ENCODE results near the gene CSPG4.
"Not testable (repeated sequence)": the region's sequence is repeated elsewhere in the genome, so short reads cannot be mapped to it uniquely, and the experiment has no call there.

The CSPG4 gene

DNA sequence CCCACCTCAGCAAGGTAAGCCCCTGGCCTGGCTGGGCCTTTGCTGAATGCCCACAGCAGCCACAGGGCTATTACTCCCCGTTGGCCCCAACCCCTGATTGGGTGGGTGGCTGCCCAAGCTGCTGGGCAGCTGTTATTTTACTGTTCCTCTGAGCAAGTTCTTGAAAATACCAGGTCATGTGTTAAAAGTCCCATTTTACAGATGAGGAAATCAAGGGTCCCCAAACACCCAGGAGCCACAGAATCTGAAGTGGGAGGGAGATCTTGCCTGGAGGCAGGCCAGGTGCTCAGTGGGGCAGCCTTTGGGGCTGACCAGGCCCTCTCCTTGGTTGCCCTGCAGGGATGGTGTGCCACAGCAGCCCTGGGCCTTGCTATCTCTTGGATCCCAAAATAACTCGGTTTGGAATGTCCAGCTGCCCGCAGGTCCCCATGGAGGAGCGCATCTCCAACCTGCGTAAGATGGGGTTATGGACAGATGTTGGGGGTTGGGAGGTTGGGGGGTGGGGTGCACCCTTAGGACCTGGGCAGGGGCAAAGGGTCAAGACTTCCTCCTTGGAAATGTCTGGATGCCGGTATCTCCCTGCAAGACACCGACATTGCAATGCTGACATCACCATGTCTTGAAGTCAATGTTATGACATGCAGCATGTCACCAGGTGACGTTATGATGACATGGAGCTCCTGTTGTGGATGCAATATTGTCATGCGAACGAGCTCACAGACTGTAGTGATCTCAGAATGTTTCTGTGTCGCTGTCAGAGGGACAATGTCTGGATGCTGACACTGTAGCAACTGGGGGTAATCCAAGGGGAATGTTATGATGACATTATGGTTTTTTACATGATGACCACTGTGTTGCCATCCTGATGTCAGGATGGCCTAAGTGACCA is 13.3 kb upstream of the CSPG4 start:
- DNase-seq (ENCODE audit: low read depth): no peak
- H3K4me3 ChIP-seq (ENCODE audit: low read depth, low read length): no peak overlapping the region

DNA sequence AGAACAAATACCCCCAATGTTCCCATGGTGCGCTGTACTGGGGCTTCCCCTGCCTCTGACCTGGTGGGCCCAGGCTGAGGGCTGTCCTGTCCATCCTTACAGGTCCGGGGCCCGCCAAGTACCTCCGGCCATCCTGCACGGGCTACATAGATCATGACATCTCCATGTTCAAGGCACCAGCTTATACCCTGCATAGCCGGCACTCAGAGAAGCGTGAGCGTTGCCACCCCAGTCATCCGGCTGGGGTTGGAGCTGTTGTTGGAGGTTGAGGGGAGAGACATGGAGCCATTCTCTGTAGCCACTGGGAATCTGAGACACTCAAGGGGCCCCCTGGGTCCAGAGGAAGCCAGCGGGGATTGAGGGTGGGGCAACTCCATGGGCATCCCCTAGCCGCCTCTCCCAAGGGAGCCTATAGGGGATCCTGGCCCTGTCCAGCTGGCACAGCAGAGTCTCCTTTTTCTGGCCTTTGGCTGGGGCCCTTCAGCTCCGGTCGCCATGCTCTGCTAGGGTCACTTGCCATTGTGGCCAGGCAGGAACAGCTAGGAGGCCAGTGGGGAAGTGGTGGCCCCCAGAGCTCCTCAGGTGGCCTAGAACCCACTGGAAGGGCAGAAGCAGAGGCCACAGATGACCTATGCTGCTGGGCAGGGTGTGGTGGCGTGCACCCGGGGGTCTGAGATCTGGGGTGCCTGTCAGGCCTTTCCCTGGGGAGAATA is 12.5 kb upstream of the CSPG4 start:
- no peak for DNase-seq (ENCODE audit: low read depth)
- no peak overlapping the region for H3K4me3 ChIP-seq (ENCODE audit: low read depth, low read length)

DNA sequence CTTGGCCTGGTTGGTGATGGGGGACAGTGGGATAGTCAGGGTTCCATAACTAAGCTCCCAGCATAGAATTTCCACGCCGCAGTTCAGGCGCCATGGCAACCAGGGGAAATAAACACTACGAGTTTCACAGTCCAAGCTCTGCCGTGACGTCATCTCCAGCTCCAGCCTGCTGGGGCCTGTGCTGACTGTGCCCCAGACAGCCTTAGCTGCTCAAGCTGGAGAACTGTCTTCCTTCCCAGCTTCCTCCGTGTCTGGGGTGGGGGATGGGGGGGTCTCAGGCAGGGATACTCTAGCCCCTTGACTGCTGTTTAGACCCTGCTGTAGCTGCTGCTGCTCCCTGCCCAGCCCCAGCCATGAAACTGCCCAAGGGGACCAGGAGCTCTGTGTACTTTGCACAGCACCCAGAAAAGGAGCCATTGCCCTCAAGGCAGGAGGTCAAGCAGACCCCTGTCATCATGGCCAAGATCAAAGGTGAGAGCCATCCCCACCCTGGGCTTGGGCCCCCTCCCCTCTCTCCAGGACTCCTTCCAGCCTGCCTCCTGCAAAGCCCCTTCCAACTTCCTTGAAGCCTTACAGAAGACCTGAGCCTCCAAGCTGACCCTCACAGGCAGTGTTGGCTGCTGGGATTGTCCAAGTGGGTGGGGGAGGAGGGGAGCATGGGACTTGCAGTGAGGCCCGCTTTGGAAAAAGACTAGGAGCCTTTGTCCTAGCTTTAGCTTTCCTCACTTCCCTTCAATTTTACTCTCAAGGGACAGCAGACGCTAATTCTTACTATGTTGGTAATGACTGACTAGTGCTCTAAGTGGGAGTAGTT is 11.4 kb upstream of the CSPG4 start:
- H3K4me3 ChIP-seq (ENCODE audit: low read depth, low read length): no peak overlapping the region
- DNase-seq (ENCODE audit: low read depth): peak; percentile 77

DNA sequence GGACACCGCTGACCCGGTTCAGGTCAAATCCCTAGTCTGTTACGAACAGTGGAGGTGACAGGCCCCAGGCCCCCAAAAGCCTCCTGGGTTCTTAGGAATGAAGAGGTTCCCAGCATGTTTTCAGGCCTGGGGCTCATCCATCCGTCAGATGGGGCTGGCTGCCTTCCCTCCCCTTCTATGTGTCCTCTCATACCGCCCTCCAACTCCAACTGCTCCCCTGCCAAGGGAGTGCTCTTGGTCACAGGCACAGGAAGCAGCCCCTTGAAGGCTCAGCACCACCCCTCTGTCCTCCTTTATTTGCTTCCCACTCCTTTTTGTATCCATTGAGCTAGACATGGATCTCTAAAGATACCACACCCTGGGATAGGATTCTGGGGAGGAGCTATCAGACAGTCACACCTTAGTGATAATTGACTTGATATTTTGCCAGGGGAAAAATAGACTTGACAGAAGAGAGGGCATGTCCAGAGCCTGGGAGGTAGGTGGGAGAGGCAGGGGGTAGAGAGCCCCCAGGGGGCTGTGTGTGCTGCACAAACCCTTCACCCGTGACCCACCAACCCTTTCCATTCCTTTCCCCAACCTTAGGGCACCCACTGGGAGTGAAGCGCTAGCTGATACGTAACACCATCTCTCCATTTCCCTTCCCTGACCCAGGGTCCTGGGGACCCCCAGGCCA is 10.7 kb upstream of the CSPG4 start:
- no peak overlapping the region for H3K4me3 ChIP-seq (ENCODE audit: low read depth, low read length)
- DNase-seq (ENCODE audit: low read depth): no peak

DNA sequence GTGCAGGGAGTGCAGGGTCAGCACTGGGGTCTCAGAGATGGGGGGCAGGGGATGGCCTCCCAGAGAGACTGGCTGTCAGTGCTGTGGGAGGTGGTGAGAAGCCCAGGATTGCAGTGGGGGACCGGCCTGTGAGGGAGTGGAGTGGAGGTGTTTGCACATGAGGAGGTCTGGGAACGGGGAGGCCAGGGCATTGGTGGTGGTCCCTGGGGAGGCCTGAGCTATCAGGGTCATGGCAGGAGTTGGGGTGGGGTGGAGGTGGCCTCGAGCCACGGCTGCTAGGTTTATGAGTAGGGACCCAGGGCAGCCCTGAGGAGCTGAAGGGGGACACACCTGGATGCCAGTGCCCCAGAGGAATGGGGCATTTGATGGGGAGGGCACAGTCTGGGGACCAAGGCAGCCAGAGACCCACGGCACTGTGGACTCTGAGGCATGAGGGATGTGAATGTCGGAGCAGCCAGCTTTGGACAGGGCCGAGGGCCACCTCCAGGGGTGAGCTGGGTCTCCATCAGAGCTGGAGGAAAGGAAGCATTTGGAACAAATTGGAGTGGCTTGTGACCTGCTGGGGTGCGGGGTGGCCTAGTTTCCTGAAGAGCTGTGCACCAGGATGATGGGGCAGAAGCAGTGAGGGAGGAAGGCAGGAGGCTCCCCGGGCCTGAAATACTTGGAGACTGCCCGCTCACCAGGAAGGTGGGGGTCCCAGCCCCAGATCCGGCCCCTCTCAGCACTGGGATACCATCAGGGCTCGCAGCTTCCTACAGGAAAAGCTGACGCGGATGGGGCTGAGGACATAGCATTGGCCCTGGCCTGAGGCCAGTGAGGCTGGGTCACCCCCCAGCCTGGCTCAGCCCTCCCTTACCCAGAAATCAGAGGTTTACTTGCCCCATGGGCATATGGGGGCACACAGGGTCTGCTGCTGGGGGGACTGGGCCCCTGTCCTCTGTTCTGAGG is 9.5 kb upstream of the CSPG4 start:
- DNase-seq (ENCODE audit: low read depth): no peak
- H3K4me3 ChIP-seq (ENCODE audit: low read depth, low read length): no peak overlapping the region

DNA sequence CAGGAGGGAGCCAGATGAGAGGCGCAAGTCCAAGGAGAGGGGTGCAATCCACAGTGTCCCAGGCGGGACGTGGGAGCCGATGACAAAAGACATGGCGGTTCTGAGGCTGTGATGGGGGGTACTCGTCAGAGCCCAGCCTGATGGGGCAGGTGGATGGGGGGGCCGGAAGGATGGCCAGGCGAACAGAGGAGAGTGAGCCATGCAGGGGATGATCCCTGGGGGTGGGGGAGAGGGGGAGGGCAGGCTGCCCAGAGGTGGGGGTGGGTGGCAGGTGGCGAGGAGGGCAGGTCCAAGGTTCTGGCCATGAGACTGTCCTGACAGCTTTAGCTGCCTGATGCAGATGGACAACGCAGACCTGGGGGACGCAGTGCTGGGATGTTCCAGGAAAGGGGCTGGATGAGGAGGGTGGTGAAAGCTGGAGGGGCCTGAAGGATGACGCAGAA is 8.9 kb upstream of the CSPG4 start:
- no peak for DNase-seq (ENCODE audit: low read depth)
- H3K4me3 ChIP-seq (ENCODE audit: low read depth, low read length): no peak overlapping the region

DNA sequence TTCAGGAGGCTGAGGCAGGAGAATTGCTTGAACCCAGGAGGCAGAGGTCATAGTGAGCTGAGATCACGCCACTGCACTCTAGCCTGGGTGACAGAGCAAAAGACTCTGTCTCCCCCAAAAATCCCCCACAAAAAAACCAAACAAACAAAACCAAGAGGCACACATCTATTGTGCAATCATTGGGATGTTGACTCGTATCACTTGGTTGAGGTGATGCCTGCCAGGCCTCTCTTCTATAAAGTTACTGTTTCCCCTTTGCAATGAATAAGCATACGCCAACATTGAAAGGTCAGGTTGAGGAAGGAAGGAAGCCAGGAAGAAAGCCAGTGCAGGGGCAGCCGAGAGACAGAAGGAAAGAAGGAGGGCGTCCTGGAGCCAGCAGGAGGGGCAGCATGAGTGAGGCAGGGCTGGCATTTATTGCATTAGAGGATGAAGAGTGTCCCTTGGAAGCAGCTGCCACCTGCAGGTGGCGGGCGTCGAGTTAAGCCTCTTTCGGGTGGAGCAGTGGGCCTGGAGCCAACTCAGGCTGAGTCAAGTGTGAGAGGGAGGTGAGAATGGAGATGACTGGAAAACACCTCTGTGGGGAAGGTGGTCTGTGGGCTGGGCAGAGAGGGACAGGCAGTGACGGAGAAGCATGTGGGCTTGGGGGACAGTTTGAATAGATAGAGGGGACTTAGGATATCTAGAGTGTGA is 8.3 kb upstream of the CSPG4 start:
- no peak for DNase-seq (ENCODE audit: low read depth)

DNA sequence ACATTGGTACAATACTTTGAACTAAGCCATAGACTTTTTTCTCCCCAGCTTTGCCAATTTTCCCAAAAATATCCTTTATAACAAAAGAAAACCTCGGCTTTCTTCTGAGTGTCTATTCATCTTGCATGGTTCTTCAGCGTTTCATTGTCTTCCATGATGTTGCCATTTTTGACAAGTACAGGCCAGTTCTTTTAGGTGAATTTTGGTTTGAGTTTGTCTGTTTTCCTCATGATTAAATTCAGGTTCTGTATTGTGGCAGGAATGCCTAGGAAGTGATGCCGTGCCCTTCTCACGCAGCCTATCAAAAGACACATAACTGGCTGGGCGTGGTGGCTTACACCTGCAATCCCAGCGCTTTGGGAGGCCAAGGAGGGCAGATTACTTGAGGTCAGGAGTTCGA is 7.6 kb upstream of the CSPG4 start:
- no peak for DNase-seq (ENCODE audit: low read depth)
- H3K4me3 ChIP-seq (ENCODE audit: low read depth, low read length): no peak overlapping the region

More for the DNA sequence above, 8.3 kb upstream of the CSPG4 start:
- H3K4me3 ChIP-seq (ENCODE audit: low read depth, low read length): no peak overlapping the region

DNA sequence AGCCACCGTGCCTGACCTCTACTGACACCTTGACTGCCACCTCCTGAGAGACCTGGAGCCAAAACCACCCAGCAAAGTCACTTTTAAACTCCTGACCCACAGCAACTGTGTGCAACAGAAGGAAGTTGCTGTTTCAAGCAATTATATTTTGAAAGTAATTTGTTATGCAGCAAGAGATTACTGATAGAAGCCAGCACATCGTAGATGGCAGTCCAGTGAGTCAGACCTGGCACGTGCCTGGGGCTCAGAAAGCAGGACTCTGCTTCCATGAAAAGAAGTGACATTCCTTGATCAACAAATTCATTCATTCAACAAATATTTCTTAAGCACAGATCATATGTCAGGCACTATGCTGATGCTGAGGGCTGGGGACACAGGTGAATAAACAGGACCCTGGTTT is 5.7 kb upstream of the CSPG4 start:
- H3K4me3 ChIP-seq (ENCODE audit: low read depth, low read length): no peak overlapping the region
- no peak for DNase-seq (ENCODE audit: low read depth)

DNA sequence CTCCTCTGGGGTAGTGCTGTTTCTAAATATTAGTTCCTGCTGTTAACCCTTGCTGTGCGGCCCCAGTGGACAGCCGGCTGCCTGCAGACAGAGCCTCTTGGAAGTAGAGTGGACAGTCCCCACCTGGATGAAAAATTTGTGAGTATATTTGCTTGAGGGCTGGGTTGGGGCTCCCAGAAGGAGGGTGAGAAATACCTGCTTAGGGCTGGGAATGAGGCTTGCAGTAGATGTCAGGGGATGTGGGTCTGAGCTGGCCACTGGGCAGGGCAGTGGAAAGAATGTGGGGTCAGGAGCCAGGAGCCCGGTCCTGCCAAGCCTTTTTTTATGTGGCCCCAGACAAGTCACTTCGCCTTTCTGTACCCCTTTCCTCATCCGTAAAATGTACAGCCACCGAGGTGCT is 4.4 kb upstream of the CSPG4 start:
- not testable (repeated sequence) for DNase-seq (ENCODE audit: low read depth); H3K4me3 ChIP-seq (ENCODE audit: low read depth, low read length)

DNA sequence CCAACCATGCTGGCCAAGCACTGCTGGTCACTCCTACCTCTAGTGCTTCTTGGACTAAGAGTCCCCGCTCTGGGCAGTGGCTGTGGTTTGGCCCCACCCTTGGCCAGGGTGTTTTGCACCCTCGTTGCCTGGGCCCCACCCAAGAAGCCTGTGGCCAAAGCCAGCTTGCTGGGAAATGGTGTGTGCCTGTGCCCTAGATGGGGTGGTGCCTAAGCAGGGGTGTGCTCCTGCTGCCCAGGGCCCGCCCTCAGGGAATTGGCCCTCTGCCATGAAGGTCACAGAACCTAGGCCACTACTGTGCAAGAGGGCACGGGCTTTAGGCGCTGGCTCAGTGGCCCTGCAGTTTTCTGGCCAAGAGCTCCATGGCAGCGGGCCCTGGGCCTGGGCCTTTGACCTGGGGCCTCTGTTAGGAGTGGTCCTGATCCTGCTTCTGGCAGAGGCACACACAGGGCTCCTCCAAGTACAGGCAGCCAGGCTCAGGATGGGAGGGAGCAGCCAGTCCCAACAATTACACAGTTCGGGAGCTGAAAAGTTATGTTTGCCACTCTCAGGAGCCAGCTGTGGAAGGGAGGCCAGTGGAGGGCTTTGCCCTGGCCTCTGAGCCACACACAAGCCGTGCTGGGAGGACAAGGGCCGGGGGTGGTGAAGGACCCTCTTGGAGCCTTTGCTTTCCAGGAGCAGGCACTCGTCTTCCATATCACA is 3.8 kb upstream of the CSPG4 start:
- H3K4me3 ChIP-seq (ENCODE audit: low read depth, low read length); DNase-seq (ENCODE audit: low read depth): not testable (repeated sequence)

DNA sequence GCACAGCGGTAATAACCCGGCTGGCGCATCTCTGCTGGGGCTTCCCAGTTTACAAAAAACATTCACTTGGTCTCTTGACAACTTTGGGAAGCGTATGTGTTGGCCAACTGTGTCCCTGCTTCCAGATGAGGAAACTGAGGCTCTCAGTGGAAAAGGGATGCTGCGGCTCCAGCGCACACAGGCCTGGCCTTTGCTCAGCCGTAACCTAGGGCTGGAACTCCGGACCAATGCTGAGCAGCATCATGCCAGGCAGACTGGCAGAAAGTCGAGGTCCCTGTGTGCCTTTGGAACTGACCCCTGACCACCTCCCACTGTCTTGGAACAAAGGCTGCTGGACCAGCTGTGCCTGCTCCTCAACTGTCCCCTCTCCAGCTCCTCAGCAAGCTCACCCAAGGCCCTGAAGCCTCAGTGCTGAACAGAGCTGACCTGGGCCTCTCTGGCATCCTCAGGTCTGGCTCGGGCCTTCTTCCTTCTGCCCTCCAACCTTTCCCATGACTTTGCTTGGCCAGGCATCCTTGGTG is 2.7 kb upstream of the CSPG4 start:
- not testable (repeated sequence) for DNase-seq (ENCODE audit: low read depth); H3K4me3 ChIP-seq (ENCODE audit: low read depth, low read length)

DNA sequence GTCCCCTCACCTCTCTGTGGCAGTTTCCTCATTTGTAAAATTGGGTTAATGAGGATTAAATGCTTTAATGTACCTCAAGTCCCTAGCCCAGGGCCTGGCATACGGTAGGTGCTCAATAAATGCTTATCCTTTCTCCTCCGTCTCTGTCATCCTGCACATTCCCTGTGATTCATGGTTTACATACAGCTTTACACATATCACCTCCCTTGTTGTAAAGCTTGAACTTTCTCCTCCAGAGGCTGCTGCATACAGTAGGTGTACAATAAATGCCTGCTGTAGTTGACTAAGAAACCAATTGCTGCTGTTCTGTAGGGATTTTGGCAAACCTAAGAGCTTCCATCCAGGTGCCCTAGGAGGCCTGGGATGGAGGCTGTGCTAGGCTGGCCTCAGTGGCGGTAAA is 1.5 kb upstream of the CSPG4 start:
- DNase-seq (ENCODE audit: low read depth): no peak
- no peak overlapping the region for H3K4me3 ChIP-seq (ENCODE audit: low read depth, low read length)

DNA sequence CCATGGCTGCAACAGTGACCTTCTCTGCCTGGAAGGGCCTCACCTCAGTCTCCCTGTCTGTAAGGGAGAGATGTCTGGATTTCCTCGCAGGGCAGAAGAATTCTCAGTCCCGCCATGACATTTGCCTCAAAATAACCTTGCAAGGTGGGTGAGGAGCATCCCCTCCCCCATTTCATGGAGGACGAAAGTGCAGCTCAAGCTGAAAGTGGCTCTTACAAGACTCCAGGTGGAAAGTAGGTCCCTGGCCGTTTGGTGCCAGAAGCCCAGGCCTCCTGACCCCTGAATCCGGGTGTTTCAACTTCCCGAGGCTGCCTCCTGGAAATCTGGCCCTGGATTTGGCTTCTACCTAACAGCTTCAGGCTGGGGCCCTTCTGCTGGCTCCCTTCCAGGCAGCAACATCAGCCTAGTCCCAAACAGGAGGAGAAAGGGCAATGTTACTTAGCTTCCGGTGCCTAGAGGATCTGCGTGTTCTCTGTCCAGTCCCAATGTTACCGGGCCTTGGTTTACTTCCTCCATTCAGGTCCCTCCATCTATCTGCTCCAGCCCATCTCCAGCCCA is 769 bp upstream of the CSPG4 start:
- H3K4me3 ChIP-seq (ENCODE audit: low read depth, low read length): no peak overlapping the region

DNA sequence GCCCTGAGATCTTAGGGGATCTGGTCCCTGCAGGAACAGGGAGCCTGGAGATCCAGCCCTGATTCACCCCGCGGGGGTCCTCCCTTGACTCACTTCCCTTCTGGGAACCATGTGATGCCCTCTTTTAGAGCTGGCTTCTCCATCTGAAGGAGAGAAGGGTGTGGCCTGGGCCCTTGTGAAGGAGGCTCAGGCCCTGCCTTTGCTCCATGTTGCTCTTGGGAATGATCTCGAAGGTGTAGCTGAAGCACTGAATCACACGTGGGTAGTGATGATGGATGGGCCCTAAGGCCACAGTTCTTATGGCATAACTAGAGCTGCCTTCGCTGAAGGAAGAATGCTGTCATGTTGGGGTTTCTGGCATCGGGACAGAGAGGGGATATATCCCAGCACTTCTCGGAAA is 1.2 kb downstream of the CSPG4 start:
- peak; percentile 39 for DNase-seq (ENCODE audit: low read depth)
- H3K4me3 ChIP-seq (ENCODE audit: low read depth, low read length): peak overlapping the region; percentile 84

More for the DNA sequence above, 769 bp upstream of the CSPG4 start:
- DNase-seq (ENCODE audit: low read depth): peak; percentile 30

DNA sequence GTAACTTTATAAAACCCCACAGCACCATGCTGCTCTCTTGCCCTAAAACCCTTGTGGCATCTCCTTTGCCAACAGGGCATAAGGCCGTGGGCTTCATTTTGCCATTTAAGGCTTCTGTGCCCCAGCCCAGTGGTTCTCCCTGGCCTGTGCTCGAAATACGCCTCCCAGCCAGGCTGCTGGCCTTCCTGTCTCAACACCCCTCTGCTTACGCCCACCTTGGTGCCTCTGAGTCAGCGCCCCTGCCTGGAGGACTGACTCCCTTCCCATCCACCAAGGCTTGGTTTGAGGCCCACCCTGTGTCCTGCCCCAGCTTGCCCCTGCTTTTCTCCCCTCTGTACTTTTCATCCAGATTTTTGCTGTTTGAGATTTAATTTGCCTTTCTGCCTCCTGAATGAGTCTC is 1.8 kb downstream of the CSPG4 start:
- not testable (repeated sequence) for H3K4me3 ChIP-seq (ENCODE audit: low read depth, low read length); DNase-seq (ENCODE audit: low read depth)

DNA sequence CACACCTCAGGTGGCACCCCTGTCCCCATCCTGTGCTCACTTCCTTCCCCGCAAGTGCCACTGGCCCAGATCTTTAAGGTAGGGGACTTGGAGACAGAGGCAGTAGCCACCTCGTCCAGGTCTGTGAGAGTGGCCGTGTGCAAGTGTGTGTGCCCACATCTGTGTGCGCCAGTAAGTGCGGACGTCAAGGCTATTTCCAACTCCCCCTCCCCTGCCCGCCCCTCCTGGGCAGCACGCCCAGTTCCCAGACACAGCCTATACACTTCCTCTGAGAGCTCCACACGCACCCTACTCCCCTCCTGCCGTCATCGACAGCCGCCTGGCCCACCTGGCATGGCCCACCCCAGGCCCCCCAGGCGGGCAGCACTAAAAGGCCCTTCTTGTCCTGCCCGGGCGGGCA is 3.2 kb downstream of the CSPG4 start:
- DNase-seq (ENCODE audit: low read depth): peak; percentile 79
- H3K4me3 ChIP-seq (ENCODE audit: low read depth, low read length): peak overlapping the region; percentile 2
